ENCODE measurements around the gene CDK2.

CDK2 gene

GRCh38 chr12:55932551-55932910, 34.1 kb upstream of the CDK2 start:
- Mint-ChIP-seq H3K27me3 (ENCODE audit: low read depth) (no peaks in the 10 kb centered on the region), H3K27ac (peak overlapping the region; percentile 93), H3K4me1 (ENCODE audit: low read depth) (peaks cover 62% of the 10 kb centered on the region), H3K4me3 (peak overlapping the region; percentile 100), H3K9me3 (no peaks in the 10 kb centered on the region), H3K36me3 (ENCODE audit: low read depth) (peaks cover 54% of the 10 kb centered on the region)

GRCh38 chr12:55933169-55933798, 33.3 kb upstream of the CDK2 start:
- no peaks in the 10 kb centered on the region for H3K27me3 Mint-ChIP-seq (ENCODE audit: low read depth)
- peak overlapping the region; percentile 93 for H3K27ac Mint-ChIP-seq
- H3K9me3 Mint-ChIP-seq = no peaks in the 10 kb centered on the region
- H3K36me3 Mint-ChIP-seq (ENCODE audit: low read depth) = peaks cover 59% of the 10 kb centered on the region
- peak overlapping the region; percentile 100 for H3K4me3 Mint-ChIP-seq
- H3K4me1 Mint-ChIP-seq (ENCODE audit: low read depth) = peaks cover 64% of the 10 kb centered on the region

GRCh38 chr12:55933799-55934742, 32.6 kb upstream of the CDK2 start:
- Mint-ChIP-seq H3K4me3 (peak overlapping the region; percentile 100), H3K9me3 (no peaks in the 10 kb centered on the region), H3K36me3 (ENCODE audit: low read depth) (peaks cover 66% of the 10 kb centered on the region), H3K27ac (peak overlapping the region; percentile 53), H3K4me1 (ENCODE audit: low read depth) (peaks cover 71% of the 10 kb centered on the region), H3K27me3 (ENCODE audit: low read depth) (no peaks in the 10 kb centered on the region)

- Mint-ChIP-seq H3K9me3 (no peaks in the 10 kb centered on the region), H3K27ac (peak overlapping the region; percentile 59), H3K4me1 (ENCODE audit: low read depth) (peaks cover 71% of the 10 kb centered on the region), H3K27me3 (ENCODE audit: low read depth) (no peaks in the 10 kb centered on the region), H3K36me3 (ENCODE audit: low read depth) (peaks cover 68% of the 10 kb centered on the region), H3K4me3 (peak overlapping the region; percentile 100)
These were observed 31.9 kb upstream of the CDK2 start for GRCh38 chr12:55934773-55935172.

- Mint-ChIP-seq H3K27ac (peak overlapping the region; percentile 82), H3K4me1 (ENCODE audit: low read depth) (peaks cover 73% of the 10 kb centered on the region), H3K36me3 (ENCODE audit: low read depth) (peaks cover 77% of the 10 kb centered on the region), H3K4me3 (peak overlapping the region; percentile 100), H3K27me3 (ENCODE audit: low read depth) (no peaks in the 10 kb centered on the region), H3K9me3 (no peaks in the 10 kb centered on the region)
These were observed 30.9 kb upstream of the CDK2 start for GRCh38 chr12:55935738-55936151.

GRCh38 chr12:55937981-55938380, 28.6 kb upstream of the CDK2 start:
- H3K4me1 Mint-ChIP-seq (ENCODE audit: low read depth) = peaks cover 81% of the 10 kb centered on the region
- no peaks in the 10 kb centered on the region for H3K9me3 Mint-ChIP-seq
- H3K36me3 Mint-ChIP-seq (ENCODE audit: low read depth) = peaks cover 83% of the 10 kb centered on the region
- peak overlapping the region; percentile 3 for H3K4me3 Mint-ChIP-seq
- H3K27me3 Mint-ChIP-seq (ENCODE audit: low read depth) = no peaks in the 10 kb centered on the region
- H3K27ac Mint-ChIP-seq = peak overlapping the region; percentile 67

GRCh38 chr12:55938826-55939501, 27.7 kb upstream of the CDK2 start:
- Mint-ChIP-seq H3K4me1 (ENCODE audit: low read depth) (peaks cover 77% of the 10 kb centered on the region), H3K9me3 (no peaks in the 10 kb centered on the region), H3K36me3 (ENCODE audit: low read depth) (peaks cover 83% of the 10 kb centered on the region), H3K27ac (peak overlapping the region; percentile 67), H3K27me3 (ENCODE audit: low read depth) (no peaks in the 10 kb centered on the region), H3K4me3 (peak overlapping the region; percentile 11)

GRCh38 chr12:55940065-55940732, 26.4 kb upstream of the CDK2 start:
- Mint-ChIP-seq H3K27ac (peak overlapping the region; percentile 86), H3K36me3 (ENCODE audit: low read depth) (peaks cover 84% of the 10 kb centered on the region), H3K27me3 (ENCODE audit: low read depth) (no peaks in the 10 kb centered on the region), H3K4me3 (peak overlapping the region; percentile 47), H3K9me3 (no peaks in the 10 kb centered on the region), H3K4me1 (ENCODE audit: low read depth) (peaks cover 71% of the 10 kb centered on the region)

- H3K4me3 Mint-ChIP-seq = no peak overlapping the region
- no peak overlapping the region for H3K27ac Mint-ChIP-seq
- H3K9me3 Mint-ChIP-seq = no peaks in the 10 kb centered on the region
- no peaks in the 10 kb centered on the region for H3K27me3 Mint-ChIP-seq (ENCODE audit: low read depth)
- peaks cover 59% of the 10 kb centered on the region for H3K4me1 Mint-ChIP-seq (ENCODE audit: low read depth)
- H3K36me3 Mint-ChIP-seq (ENCODE audit: low read depth) = peaks cover 78% of the 10 kb centered on the region
These were observed 24.6 kb upstream of the CDK2 start for GRCh38 chr12:55942055-55942454.

GRCh38 chr12:55942577-55943136, 24.0 kb upstream of the CDK2 start:
- H3K4me1 Mint-ChIP-seq (ENCODE audit: low read depth) = peaks cover 55% of the 10 kb centered on the region
- peak overlapping the region; percentile 27 for H3K27ac Mint-ChIP-seq
- H3K36me3 Mint-ChIP-seq (ENCODE audit: low read depth) = peaks cover 77% of the 10 kb centered on the region
- H3K4me3 Mint-ChIP-seq = no peak overlapping the region
- H3K27me3 Mint-ChIP-seq (ENCODE audit: low read depth) = no peaks in the 10 kb centered on the region
- no peaks in the 10 kb centered on the region for H3K9me3 Mint-ChIP-seq

- H3K36me3 Mint-ChIP-seq (ENCODE audit: low read depth) = peaks cover 58% of the 10 kb centered on the region
- H3K27ac Mint-ChIP-seq = peak overlapping the region; percentile 79
- no peaks in the 10 kb centered on the region for H3K27me3 Mint-ChIP-seq (ENCODE audit: low read depth)
- no peak overlapping the region for H3K4me3 Mint-ChIP-seq
- no peaks in the 10 kb centered on the region for H3K9me3 Mint-ChIP-seq
- peaks cover 30% of the 10 kb centered on the region for H3K4me1 Mint-ChIP-seq (ENCODE audit: low read depth)
These were observed 20.1 kb upstream of the CDK2 start for GRCh38 chr12:55946553-55946952.

- Mint-ChIP-seq H3K4me3 (no peak overlapping the region), H3K36me3 (ENCODE audit: low read depth) (peaks cover 36% of the 10 kb centered on the region), H3K9me3 (no peaks in the 10 kb centered on the region), H3K27ac (no peak overlapping the region), H3K4me1 (ENCODE audit: low read depth) (peaks cover 7% of the 10 kb centered on the region), H3K27me3 (ENCODE audit: low read depth) (no peaks in the 10 kb centered on the region)
These were observed 11.3 kb upstream of the CDK2 start for GRCh38 chr12:55955344-55955743.

- Mint-ChIP-seq H3K9me3 (no peaks in the 10 kb centered on the region), H3K4me3 (no peak overlapping the region), H3K4me1 (ENCODE audit: low read depth) (peaks cover 7% of the 10 kb centered on the region), H3K27ac (no peak overlapping the region), H3K36me3 (ENCODE audit: low read depth) (peaks cover 35% of the 10 kb centered on the region), H3K27me3 (ENCODE audit: low read depth) (no peaks in the 10 kb centered on the region)
These were observed 10.7 kb upstream of the CDK2 start for GRCh38 chr12:55955800-55956508.
